Hepatocyte (in vitro differentiated cells): Measurements from ENCODE around the gene DPP9.

Experiments
- CTCF ChIP-seq: fragments of 200-600 bp; sonication (generic); IDR thresholded peaks from 2 replicates; pipeline ENCODE4 v1.5.1; 2016; ENCODE audit warnings: antibody characterized with exemption, mild to moderate bottlenecking; ENCODE audit not compliant: poor library complexity
- EZH2phosphoT487 ChIP-seq: fragments of 200-600 bp; sonication (generic); IDR thresholded peaks from one replicate; pipeline ENCODE4 v1.6.1; 2018; ENCODE audit warnings: antibody characterized with exemption, mild to moderate bottlenecking, low read depth, moderate library complexity; ENCODE audit not compliant: unreplicated experiment, severe bottlenecking

- TF ChIP-seq CTCF (no peak), EZH2phosphoT487 (no peak)
These were observed 81.0 kb downstream of the DPP9 start for GRCh38 chr19:4642625-4643024.
